Measurements from ENCODE around the gene ZNF282.

The ZNF282 gene

GRCh38 chr7:149147072-149147751 lies 48.1 kb upstream of the ZNF282 start, which contains the start of gene ZNF398 (continued):
- TF ChIP-seq BCL11A (tag by site-specific recombination; IDR thresholded peaks at IDR 0.05; ENCODE audit: low read depth): no peak
- no peak for TF ChIP-seq ZNF37A (tag by site-specific recombination; IDR thresholded peaks at IDR 0.05)
- TF ChIP-seq ZNF561 (tag by site-specific recombination; IDR thresholded peaks at IDR 0.05; ENCODE audit: borderline replicate concordance): no peak; the same call in 1 of the 2 replicates
- no peak for TF ChIP-seq HOXC10 (CRISPR knock-in tag; IDR thresholded peaks at IDR 0.05)
- peak; percentile 16; the same call in 1 of the 2 replicates for TF ChIP-seq ZNF2 (tag by site-specific recombination; IDR thresholded peaks at IDR 0.05)
- no peak for TF ChIP-seq KLF16 (tag by site-specific recombination; IDR thresholded peaks at IDR 0.05)
- TF ChIP-seq GLI2 (tag by site-specific recombination; IDR thresholded peaks at IDR 0.05; ENCODE audit: borderline replicate concordance, low read depth): no peak
- no peak for TF ChIP-seq ZNF404 (tag by site-specific recombination; IDR thresholded peaks at IDR 0.05)
- TF ChIP-seq GLIS2 (tag by site-specific recombination; IDR thresholded peaks at IDR 0.05): peak; percentile 68
- peak; percentile 92 for TF ChIP-seq ZNF335 (tag by site-specific recombination; conservative IDR thresholded peaks at IDR 0.05)
- TF ChIP-seq ZFP3 (tag by site-specific recombination; IDR thresholded peaks at IDR 0.05; ENCODE audit: low read depth): no peak
- TF ChIP-seq GLIS1 (tag by site-specific recombination; IDR thresholded peaks at IDR 0.05): peak; percentile 48
- TF ChIP-seq ZNF23 (tag by site-specific recombination; IDR thresholded peaks at IDR 0.05; ENCODE audit: borderline replicate concordance): no peak
- TF ChIP-seq ZNF513 (tag by site-specific recombination; IDR thresholded peaks at IDR 0.05): 0 out of 2 replicates have a peak, but pooled peaks have one; percentile 14
- TF ChIP-seq ZNF362 (tag by site-specific recombination; IDR thresholded peaks at IDR 0.05): no peak
- TF ChIP-seq ZNF704 (tag by site-specific recombination; IDR thresholded peaks at IDR 0.05): no peak
- peak; percentile 90 for TF ChIP-seq ZEB2 (tag by site-specific recombination; IDR thresholded peaks at IDR 0.05)
- TF ChIP-seq ZNF660 (tag by site-specific recombination; IDR thresholded peaks at IDR 0.05): 0 out of 2 replicates have a peak, but pooled peaks have one; percentile 68
- TF ChIP-seq ZNF600 (tag by site-specific recombination; IDR thresholded peaks at IDR 0.05): no peak; the same call in 1 of the 2 replicates
- TF ChIP-seq ZNF837 (tag by site-specific recombination; IDR thresholded peaks at IDR 0.05): no peak
- TF ChIP-seq, protein P1, sequence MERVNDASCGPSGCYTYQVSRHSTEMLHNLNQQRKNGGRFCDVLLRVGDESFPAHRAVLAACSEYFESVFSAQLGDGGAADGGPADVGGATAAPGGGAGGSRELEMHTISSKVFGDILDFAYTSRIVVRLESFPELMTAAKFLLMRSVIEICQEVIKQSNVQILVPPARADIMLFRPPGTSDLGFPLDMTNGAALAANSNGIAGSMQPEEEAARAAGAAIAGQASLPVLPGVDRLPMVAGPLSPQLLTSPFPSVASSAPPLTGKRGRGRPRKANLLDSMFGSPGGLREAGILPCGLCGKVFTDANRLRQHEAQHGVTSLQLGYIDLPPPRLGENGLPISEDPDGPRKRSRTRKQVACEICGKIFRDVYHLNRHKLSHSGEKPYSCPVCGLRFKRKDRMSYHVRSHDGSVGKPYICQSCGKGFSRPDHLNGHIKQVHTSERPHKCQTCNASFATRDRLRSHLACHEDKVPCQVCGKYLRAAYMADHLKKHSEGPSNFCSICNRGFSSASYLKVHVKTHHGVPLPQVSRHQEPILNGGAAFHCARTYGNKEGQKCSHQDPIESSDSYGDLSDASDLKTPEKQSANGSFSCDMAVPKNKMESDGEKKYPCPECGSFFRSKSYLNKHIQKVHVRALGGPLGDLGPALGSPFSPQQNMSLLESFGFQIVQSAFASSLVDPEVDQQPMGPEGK (tag by site-specific recombination; IDR thresholded peaks at IDR 0.05): peak; percentile 92
- TF ChIP-seq ZNF350 (tag by site-specific recombination; IDR thresholded peaks at IDR 0.05): no peak
- peak; percentile 60; the same call in 1 of the 2 replicates for TF ChIP-seq ZNF610 (tag by site-specific recombination; IDR thresholded peaks at IDR 0.05; ENCODE audit: borderline replicate concordance)
- TF ChIP-seq SP2 (tag by site-specific recombination; IDR thresholded peaks at IDR 0.05): no peak
- TF ChIP-seq, protein P2, sequence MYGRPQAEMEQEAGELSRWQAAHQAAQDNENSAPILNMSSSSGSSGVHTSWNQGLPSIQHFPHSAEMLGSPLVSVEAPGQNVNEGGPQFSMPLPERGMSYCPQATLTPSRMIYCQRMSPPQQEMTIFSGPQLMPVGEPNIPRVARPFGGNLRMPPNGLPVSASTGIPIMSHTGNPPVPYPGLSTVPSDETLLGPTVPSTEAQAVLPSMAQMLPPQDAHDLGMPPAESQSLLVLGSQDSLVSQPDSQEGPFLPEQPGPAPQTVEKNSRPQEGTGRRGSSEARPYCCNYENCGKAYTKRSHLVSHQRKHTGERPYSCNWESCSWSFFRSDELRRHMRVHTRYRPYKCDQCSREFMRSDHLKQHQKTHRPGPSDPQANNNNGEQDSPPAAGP (tag by site-specific recombination; IDR thresholded peaks at IDR 0.05): peak; percentile 51; the same call in 1 of the 2 replicates
- no peak for TF ChIP-seq ZSCAN16 (tag by site-specific recombination; IDR thresholded peaks at IDR 0.05)
- TF ChIP-seq, protein P3, sequence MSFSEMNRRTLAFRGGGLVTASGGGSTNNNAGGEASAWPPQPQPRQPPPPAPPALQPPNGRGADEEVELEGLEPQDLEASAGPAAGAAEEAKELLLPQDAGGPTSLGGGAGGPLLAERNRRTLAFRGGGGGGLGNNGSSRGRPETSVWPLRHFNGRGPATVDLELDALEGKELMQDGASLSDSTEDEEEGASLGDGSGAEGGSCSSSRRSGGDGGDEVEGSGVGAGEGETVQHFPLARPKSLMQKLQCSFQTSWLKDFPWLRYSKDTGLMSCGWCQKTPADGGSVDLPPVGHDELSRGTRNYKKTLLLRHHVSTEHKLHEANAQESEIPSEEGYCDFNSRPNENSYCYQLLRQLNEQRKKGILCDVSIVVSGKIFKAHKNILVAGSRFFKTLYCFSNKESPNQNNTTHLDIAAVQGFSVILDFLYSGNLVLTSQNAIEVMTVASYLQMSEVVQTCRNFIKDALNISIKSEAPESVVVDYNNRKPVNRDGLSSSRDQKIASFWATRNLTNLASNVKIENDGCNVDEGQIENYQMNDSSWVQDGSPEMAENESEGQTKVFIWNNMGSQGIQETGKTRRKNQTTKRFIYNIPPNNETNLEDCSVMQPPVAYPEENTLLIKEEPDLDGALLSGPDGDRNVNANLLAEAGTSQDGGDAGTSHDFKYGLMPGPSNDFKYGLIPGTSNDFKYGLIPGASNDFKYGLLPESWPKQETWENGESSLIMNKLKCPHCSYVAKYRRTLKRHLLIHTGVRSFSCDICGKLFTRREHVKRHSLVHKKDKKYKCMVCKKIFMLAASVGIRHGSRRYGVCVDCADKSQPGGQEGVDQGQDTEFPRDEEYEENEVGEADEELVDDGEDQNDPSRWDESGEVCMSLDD (tag by site-specific recombination; IDR thresholded peaks at IDR 0.05): no peak; the same call in 1 of the 2 replicates
- TF ChIP-seq ZNF664 (tag by site-specific recombination; IDR thresholded peaks at IDR 0.05): no peak
- 0 out of 2 replicates have a peak, but pooled peaks have one; percentile 41 for TF ChIP-seq IKZF3 (tag by site-specific recombination; IDR thresholded peaks at IDR 0.05)
- 0 out of 2 replicates have a peak, but pooled peaks have one; percentile 19 for TF ChIP-seq ZNF677 (tag by site-specific recombination; IDR thresholded peaks at IDR 0.05)
- TF ChIP-seq ZNF302 (tag by site-specific recombination; IDR thresholded peaks at IDR 0.05; ENCODE audit: low read depth): no peak
- peak; percentile 53; the same call in 1 of the 2 replicates for TF ChIP-seq PRDM1 (tag by site-specific recombination; IDR thresholded peaks at IDR 0.05)

Data from HEK293 (cell line).